Mesenteric fat pad (tissue), 1 donor: ENCODE data around the gene DAZL. TPM values are rescaled to one million over a fixed set of nuclear protein-coding genes. Genes with fewer than 3 reads are reported as not detected.
"Not testable (repeated sequence)": the region's sequence is repeated elsewhere in the genome, so short reads cannot be mapped to it uniquely, and the experiment has no call there.

Experiments
- DNase-seq: peaks from one replicate; pipeline ENCODE4 v3.0.0-alpha.2; 2020; ENCODE audit warnings: low spot score
- long read RNA-seq: library from polyadenylated mRNA; unstranded; transcript quantifications from one replicate; pipeline ENCODE4 v2.0.0, GENCODE V29; 2020
- total RNA-seq: library from RNA; stranded (reverse); fragmentation: NEBNext Ultra II Directional; extraction: Animal tissue kit (Norgen Biotek cat#: 25700); gene quantifications from one replicate; pipeline ENCODE4 v1.2.1, GENCODE V29; 2021
- donor health status: DM: yes; HTN: yes; CAD: no.

The DAZL gene
- total RNA-seq, result not detected
- long read RNA-seq, result 0 reads

DNA sequence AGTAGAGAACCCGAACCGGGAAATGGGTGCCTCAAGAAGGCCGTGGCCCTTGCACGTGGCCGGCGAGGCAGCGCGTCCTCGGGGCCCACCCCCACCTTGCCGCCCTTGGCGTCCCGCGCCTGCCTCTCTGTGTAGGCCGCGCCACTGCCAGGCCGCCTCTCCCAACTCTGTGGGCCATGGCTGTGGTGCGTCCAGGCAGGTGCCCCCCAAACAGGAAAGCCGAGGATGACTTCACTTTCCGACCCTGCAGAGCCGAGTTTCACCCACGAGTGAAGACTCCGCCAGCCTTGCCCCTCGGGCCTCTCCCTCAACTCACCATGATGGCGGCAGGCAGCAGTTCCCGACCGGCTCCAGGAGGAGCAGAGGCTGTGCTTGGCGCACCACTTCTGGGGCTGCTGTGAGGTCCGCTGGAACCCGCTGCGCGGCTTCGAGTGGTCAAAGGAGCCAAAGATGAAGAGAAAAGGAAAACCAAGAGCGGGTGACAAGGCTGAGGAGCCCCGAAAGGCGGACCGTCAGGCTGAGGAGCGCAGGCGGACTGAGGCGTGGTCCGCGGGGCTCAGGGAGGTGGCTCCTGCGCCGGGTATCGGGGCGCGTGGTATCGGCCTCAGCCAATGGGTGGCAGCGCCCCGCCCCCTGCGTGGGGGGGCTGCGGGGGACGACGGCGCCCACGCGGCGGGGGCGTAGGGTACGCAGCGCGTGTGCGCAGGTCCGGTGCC is at the start of gene DAZL:
Gene DAZL, minus strand, starts transcription at position 537 of the 716 bp plus-strand sequence. Its CDS starts 218 bp downstream, at position 319.
- DNase-seq, result no peak

DNA sequence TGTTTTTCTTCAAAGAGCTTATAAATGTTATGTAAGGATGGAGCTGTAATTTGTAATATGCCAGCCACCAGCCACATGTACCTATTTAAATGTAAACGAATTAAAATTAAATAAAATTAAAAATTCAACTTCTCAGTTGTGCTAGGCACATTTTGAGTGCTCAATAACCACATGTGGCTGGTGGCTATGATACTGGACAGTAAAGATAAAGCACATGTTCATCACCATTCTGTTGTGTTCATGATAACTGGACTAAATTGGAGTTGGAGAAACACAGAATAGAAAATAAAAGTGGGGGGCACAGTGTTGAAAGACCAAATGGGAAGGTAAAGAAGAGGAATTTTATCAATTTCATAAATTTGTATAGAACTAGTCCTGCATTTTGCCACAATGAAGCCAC is 49.8 kb upstream of the DAZL start:
- DNase-seq, result no peak

- no peak for DNase-seq
Measured at GRCh38 chr3:16653712-16654111, 48.5 kb upstream of the DAZL start.

- no peak for DNase-seq
Measured at GRCh38 chr3:16647668-16648067, 42.4 kb upstream of the DAZL start.

DNA sequence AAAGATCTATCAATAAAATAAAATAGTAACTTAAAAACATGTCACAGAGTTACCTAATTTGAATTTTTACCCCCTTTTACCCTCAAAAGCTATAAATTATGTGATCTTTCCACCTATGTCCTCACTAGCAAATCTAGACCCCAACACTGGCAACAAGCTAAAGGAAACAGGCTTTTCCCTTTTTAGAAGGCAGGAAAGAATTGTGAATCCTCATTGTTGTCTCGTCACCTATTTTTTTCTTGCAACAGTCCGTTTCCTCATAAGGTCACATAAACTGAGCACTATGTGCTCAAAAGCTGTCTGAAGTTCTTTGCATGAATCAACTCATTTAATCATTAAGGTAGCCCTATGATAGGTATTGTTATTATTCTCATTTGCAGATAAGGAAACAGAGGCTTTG is 34.6 kb upstream of the DAZL start:
- DNase-seq, result no peak

- no peak for DNase-seq
Measured at GRCh38 chr3:16633948-16634347, 28.7 kb upstream of the DAZL start.

- DNase-seq, result no peak
Measured at GRCh38 chr3:16632395-16632794, 27.2 kb upstream of the DAZL start.

- no peak for DNase-seq
Measured at GRCh38 chr3:16618721-16619120, 13.5 kb upstream of the DAZL start.

- DNase-seq, result not testable (repeated sequence)
Measured at GRCh38 chr3:16617155-16617554, 11.9 kb upstream of the DAZL start.

GRCh38 chr3:16616083-16616482 is 10.9 kb upstream of the DAZL start:
- no peak for DNase-seq

DNA sequence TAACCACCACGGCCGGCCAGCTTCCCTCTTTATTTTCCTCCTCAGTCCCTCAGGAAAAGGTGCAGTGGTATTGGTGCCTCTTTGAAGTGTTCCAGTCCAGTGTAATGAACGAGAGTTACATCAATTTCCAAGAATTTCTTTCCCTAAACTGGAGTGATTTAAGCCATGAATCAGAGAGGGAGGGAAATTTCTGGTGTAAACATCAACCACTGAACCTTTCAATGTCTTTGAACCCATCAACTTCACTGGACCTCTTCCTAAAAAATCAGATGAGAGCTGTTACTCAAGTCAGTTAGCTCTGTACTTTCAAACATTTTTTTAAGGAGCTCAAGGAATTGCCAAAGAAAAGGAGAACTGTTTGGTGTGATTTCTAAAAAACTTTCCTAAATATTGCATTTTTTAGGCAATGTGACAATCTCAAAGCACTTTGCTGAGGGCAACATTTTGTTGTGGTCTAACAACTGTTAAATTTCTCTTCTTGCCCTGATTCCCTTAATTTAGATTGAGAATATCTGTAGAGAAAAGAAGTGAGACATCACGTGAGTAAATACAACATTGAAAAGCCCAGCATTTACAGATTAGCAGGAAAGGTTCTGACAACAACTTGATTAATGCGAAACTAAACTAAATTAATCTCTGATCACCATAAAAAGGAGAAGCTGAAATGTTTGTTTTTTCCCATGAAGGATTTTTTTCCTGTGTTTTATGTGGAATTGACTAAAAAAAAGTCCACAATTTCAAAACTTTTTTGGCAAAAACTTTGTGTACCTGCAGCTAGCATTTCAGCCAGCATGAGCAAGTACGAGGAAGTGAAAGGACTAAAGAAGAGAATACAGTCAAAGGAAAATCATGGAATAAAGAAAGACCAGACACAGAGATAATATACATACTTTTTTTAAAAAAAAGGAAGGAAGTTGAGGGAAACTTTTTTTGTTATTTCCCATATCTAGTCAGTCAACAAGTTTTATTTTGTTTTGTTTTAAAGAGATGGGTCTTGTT is 9.1 kb upstream of the DAZL start:
- DNase-seq, result no peak

- no peak for DNase-seq
Measured at GRCh38 chr3:16609927-16610580, 4.8 kb upstream of the DAZL start.

GRCh38 chr3:16608816-16609215 is 3.6 kb upstream of the DAZL start:
- DNase-seq, result no peak

DNA sequence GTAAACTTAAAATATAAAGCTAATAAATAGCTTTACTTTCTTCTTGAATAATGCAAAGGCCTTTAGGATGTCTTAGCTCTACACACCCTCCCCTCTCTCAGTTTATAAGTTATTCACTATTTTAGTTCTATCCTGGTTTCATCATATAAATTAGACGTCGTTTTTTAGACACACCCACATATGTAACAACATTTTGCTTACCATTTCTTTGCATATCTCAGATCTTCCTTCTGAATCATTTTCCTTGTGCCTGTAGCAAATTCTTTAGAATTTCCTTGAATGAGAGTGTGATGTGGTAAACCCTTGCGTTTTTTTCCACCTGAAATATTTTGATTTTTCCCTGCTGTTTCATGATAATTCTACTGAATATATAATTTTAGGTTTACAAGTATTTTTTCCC is 2.5 kb upstream of the DAZL start:
- no peak for DNase-seq

DNA sequence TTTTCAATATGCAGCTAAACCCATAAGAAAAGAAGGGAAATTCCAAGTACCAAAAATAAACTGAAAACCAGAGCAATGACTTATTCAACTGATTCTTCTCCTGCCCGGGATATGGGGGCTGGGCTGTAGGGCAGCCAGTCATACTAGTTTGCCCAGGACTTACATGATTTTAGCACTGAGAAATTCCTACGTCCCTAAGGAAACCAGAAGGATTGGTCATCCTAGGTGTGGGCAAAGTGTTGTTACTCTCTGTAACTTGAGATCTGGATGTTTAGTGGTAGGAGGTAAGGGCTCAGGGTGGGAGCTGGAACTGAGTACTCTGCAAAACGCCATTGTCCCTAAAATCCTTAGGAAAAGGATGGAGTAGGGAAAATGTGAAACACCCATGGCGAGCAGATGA is 1.2 kb upstream of the DAZL start:
- no peak for DNase-seq

- DNase-seq, result no peak
Measured at GRCh38 chr3:16605966-16606365, 743 bp upstream of the DAZL start.

DNA sequence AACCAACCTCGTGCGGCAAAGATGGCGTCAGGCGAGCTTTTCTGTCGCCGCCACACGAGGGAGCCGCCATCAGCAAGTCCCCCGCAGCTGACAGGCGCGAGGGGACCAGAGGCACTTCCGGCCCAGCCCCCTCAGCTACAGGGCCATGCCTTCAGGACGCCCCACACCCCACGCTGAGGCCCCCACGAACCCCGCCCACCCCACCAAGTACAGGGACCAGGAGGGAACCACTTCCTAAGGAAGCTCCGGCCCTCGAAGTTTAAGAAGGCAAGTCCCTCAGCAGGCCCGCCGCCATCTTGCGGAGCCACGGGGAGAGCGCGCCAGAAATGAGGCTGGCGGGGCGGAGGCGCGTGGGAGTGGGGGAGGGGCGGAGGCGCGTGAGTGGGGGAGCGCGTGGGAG is 790 bp downstream of the DAZL start:
- no peak for DNase-seq

GRCh38 chr3:16601537-16602005 is 3.7 kb downstream of the DAZL start:
- no peak for DNase-seq

GRCh38 chr3:16600780-16601536 is 4.3 kb downstream of the DAZL start:
- no peak for DNase-seq

DNA sequence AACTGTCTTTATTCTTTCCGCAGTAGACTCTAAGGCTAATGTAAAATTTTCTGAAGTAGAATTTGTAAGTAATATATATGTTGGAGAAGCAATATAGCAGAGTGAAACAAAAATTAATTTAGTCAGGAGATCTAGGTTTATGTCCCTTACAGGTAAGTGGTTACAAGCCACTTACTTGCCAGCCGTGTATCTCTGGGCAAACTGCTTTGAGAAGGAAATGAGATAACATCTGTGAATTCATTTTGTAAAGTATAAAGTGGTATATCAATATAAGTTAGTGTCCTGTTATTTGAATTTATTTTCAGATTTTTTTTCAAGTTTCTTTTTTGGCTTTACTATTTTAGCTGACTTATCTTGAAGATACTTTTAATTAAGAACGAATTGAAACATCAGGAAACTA is 5.5 kb downstream of the DAZL start:
- DNase-seq, result no peak
